ENCODE measurements around the gene TAF3. TPM values are rescaled to one million over a fixed set of nuclear protein-coding genes. Genes with fewer than 3 reads are reported as not detected.

The TAF3 gene
- total RNA-seq, 1 experiment from 2014 or later: 5.5 TPM

DNA sequence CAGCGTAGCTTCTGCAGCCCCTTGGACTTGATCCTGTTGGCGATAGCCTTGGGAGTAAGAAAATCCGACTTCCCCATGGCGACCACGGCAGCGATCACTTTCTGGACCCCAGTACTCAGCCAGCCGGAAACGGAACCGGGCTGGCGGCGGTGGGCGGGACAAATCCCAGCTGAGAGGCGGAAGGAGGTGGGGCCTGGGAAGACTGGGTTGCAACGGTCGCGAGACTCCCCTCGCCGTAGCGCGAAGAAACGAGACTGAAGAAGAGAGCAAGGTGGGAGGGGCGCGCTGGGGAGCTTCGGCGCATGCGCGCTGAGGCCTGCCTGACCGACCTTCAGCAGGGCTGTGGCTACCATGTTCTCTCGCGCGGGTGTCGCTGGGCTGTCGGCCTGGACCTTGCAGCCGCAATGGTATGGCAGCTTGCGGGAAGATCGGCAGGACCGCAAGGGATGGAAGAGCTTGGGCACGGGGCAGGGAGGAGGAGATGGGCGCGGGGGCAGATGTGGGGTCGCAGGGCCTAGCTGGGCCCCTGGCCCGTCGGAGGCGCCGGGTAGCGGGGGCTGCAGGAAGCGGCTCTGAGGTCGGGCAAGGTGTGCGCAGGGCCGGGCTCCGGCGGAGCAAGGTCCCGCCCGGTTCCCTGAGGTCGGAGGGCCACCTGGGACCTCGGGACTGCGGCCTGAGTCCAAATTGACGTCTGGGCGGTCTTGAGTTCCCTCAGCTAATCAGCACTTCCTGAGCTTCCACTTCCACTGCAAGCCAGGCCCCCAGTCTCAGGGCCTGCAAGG, 30.3 kb upstream of the TAF3 start, which contains the start of the genes ATP5F1C and KIN:
TSS of gene ATP5F1C (plus strand) at position 321 of the 782 bp plus-strand sequence. CDS start at position 352, 31 bp downstream.
TSS of gene KIN (minus strand) at position 137 of the 782 bp plus-strand sequence. CDS start at position 77, 60 bp downstream.
- ATAC-seq: peak; percentile 97
- BruUV-seq (replicated peaks): no TSS peak
- intact Hi-C loops (cut with micrococcal nuclease; ENCODE audit: unreplicated experiment) (no loop called here), in situ Hi-C loops (cut with HindIII; ENCODE audit: low pct_unique_long_range_greater_than_20kb, low sequenced_read_pairs) (no loop called here)
- H3K4me1 ChIP-seq (ENCODE audit: control insufficient read depth, insufficient read depth, low read length): peaks cover 9% of the 10 kb centered on the region
- H3K36me3 ChIP-seq (ENCODE audit: control insufficient read depth, insufficient read depth, low read length): peaks cover 11% of the 10 kb centered on the region
- DNase-seq (ENCODE audit: low read depth, low spot score): peak; percentile 76
- H3K4me3 ChIP-seq (ENCODE audit: low read depth in 2 of 2, low read length in 2 of 2): peak within 1 kb of the TSS; percentile 90 to 94
- POLR2A ChIA-PET: interaction anchor here (0.6 to 0.7 kb wide), 2 partner anchors 24 to 860 kb away, joined by 3 to 7 read pairs; no protein-coding TSS in a partner anchor
- peak within 1 kb of the TSS; percentile 87 for H3K27ac ChIP-seq (ENCODE audit: low read length)
- H3K9me3 ChIP-seq (ENCODE audit: control insufficient read depth, insufficient read depth, low read depth, low read length): no peaks in the 10 kb centered on the region
- no peaks in the 10 kb centered on the region for H3K27me3 ChIP-seq (ENCODE audit: control insufficient read depth, insufficient read depth, low read length)
- TF ChIP-seq, protein P1, sequence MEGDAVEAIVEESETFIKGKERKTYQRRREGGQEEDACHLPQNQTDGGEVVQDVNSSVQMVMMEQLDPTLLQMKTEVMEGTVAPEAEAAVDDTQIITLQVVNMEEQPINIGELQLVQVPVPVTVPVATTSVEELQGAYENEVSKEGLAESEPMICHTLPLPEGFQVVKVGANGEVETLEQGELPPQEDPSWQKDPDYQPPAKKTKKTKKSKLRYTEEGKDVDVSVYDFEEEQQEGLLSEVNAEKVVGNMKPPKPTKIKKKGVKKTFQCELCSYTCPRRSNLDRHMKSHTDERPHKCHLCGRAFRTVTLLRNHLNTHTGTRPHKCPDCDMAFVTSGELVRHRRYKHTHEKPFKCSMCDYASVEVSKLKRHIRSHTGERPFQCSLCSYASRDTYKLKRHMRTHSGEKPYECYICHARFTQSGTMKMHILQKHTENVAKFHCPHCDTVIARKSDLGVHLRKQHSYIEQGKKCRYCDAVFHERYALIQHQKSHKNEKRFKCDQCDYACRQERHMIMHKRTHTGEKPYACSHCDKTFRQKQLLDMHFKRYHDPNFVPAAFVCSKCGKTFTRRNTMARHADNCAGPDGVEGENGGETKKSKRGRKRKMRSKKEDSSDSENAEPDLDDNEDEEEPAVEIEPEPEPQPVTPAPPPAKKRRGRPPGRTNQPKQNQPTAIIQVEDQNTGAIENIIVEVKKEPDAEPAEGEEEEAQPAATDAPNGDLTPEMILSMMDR (IDR thresholded peaks at IDR 0.05): no peak
- peak; percentile 35; the same call in 1 of the 2 replicates for TF ChIP-seq SIN3A (IDR thresholded peaks at IDR 0.05; ENCODE audit: borderline replicate concordance, insufficient read depth, low read depth, low read length)
- peak; percentile 90 for TF ChIP-seq POLR2AphosphoS5 (IDR thresholded peaks at IDR 0.05; ENCODE audit: low read depth, low read length)
- TF ChIP-seq REST (IDR thresholded peaks at IDR 0.05; ENCODE audit: insufficient read depth in 1 of 2, low read depth in 2 of 2, low read length in 1 of 2): no peak
- no peak for TF ChIP-seq TCF7L2 (IDR thresholded peaks at IDR 0.05; ENCODE audit: low read depth, low read length)
- CTCF ChIA-PET: no interaction called here

DNA sequence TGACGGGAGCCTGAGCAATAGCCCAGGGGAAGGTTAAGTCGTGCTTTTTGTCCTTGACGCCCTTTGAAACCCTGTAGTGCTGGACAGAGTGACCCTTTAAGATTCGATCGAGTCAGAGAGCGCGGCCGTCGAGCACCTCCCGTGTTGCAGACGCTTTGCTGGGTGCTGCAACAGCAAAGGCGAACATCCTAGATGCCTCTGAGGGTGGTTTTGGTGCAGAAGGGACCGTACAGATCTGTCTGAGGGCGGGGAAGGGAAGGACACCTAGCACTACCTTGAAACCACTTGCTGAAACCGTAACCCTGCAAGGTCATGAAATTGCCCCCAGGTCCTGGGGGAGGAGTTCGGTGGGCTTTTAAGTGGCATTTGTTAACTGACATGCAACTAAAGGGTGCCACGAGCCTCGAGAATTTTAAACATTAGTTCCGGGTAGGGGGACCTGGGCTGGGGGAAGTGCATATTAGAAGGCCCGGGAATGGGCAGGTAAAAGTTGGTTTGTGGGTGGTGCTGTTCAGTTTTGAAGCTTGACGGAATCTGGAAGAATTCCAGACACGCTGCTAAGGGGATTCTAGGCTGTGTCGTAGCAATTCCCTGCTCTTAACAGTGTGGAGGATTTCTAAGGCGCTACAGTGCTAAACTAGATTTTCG, 29.5 kb upstream of the TAF3 start:
- ATAC-seq (no peak), DNase-seq (ENCODE audit: low read depth, low spot score) (no peak)
- peaks cover 9% of the 10 kb centered on the region for H3K4me1 ChIP-seq (ENCODE audit: control insufficient read depth, insufficient read depth, low read length)
- H3K27me3 ChIP-seq (ENCODE audit: control insufficient read depth, insufficient read depth, low read length): no peaks in the 10 kb centered on the region
- H3K9me3 ChIP-seq (ENCODE audit: control insufficient read depth, insufficient read depth, low read depth, low read length): no peaks in the 10 kb centered on the region
- in situ Hi-C loops (cut with HindIII; ENCODE audit: low pct_unique_long_range_greater_than_20kb, low sequenced_read_pairs) (no loop called here), intact Hi-C loops (cut with micrococcal nuclease; ENCODE audit: unreplicated experiment) (no loop called here)
- BruUV-seq (replicated peaks): no TSS peak
- CTCF ChIA-PET: no interaction called here
- peaks cover 11% of the 10 kb centered on the region; the same call in 1 of the 2 replicates for H3K36me3 ChIP-seq (ENCODE audit: control insufficient read depth, insufficient read depth, low read length)
- H3K4me3 ChIP-seq (ENCODE audit: low read depth in 2 of 2, low read length in 2 of 2): peak overlapping the region; percentile 90 to 94
- POLR2A ChIA-PET: interaction anchor here (0.7 kb wide), 1 partner anchor 24 kb away, joined by 3 read pairs; no protein-coding TSS in a partner anchor
- H3K27ac ChIP-seq (ENCODE audit: low read length): peak overlapping the region; percentile 87
- no peak for TF ChIP-seq SIN3A (IDR thresholded peaks at IDR 0.05; ENCODE audit: borderline replicate concordance, insufficient read depth, low read depth, low read length)
- TF ChIP-seq, protein P1 (IDR thresholded peaks at IDR 0.05): no peak
- TF ChIP-seq POLR2AphosphoS5 (IDR thresholded peaks at IDR 0.05; ENCODE audit: low read depth, low read length): no peak
- TF ChIP-seq REST (IDR thresholded peaks at IDR 0.05; ENCODE audit: insufficient read depth in 1 of 2, low read depth in 2 of 2, low read length in 1 of 2): no peak
- no peak for TF ChIP-seq TCF7L2 (IDR thresholded peaks at IDR 0.05; ENCODE audit: low read depth, low read length)

Data from Panc1 (cell line).